SHP77 treated with DMSO at 0.1 percent for 48 hours (cell line): Measurements from ENCODE around the gene LGSN.
"Not testable (repeated sequence)": the region's sequence is repeated elsewhere in the genome, so short reads cannot be mapped to it uniquely, and the experiment has no call there.

Source experiments
- DNase-seq: peaks from one replicate; lab custom pipeline; 2025; lab: John Stamatoyannopoulos, UW

The LGSN gene

GRCh38 chr6:63236398-63236817, 83.4 kb downstream of the LGSN start:
- DNase-seq = no peak

- DNase-seq = not testable (repeated sequence)
These were observed 89.3 kb downstream of the LGSN start for GRCh38 chr6:63230511-63230910.

GRCh38 chr6:63230027-63230426, 89.8 kb downstream of the LGSN start:
- not testable (repeated sequence) for DNase-seq

GRCh38 chr6:63227928-63228894, 91.6 kb downstream of the LGSN start:
- not testable (repeated sequence) for DNase-seq

GRCh38 chr6:63225987-63226386, 93.8 kb downstream of the LGSN start:
- not testable (repeated sequence) for DNase-seq
